Thyroid gland (tissue), 4 donors: ENCODE data around the gene PCDHB13. TPM values are rescaled to one million over a fixed set of nuclear protein-coding genes. Genes with fewer than 3 reads are reported as not detected.
A peak's percentile ranks its signal among the peaks of the same experiment; 100 is the strongest.
"Not testable (repeated sequence)": the region's sequence is repeated elsewhere in the genome, so short reads cannot be mapped to it uniquely, and the experiment has no call there.

Experiments
- DNase-seq, 2 donors: peaks; one replicate each; pipeline ENCODE4 v3.0.0-alpha.2; 2019
- H3K27ac ChIP-seq, 3 donors: fragments of 200-600 bp; sonication (generic); 1 replicate in 2 of 3; 2 replicates in 1 of 3; pipeline ENCODE4 v1.5.1; 2016 to 2019; ENCODE audit warnings: mild to moderate bottlenecking in 1 of 3, moderate library complexity in 1 of 3
- H3K27me3 ChIP-seq: fragments of 200-600 bp; sonication (generic); one replicate; pipeline ENCODE4 v1.5.1; 2019
- H3K36me3 ChIP-seq, 2 donors: fragments of 200-600 bp; sonication (generic); one replicate each; pipeline ENCODE4 v1.5.1; 2016 to 2019
- H3K4me1 ChIP-seq, 2 donors: fragments of 200-600 bp; sonication (generic); one replicate each; pipeline ENCODE4 v1.5.1; 2017 to 2019
- H3K4me3 ChIP-seq, 3 donors: fragments of 200-600 bp; sonication (generic); replicated peaks in 1 of 3; 1 replicate in 2 of 3; 2 replicates in 1 of 3; pipeline ENCODE4 v1.5.1; 2016; ENCODE audit warnings: mild to moderate bottlenecking in 1 of 3
- H3K9me3 ChIP-seq: fragments of 200-600 bp; sonication (generic); one replicate; pipeline ENCODE4 v1.5.1; 2017
- CTCF ChIP-seq, 6 experiments: fragments of 200-600 bp in 3 of 6; fragments of 450-650 bp in 3 of 6; sonication (generic) in 3 of 6; IDR thresholded peaks; one replicate each; pipeline ENCODE4 v1.5.1; 2016 to 2019; ENCODE audit warnings: antibody characterized with exemption in 6 of 6, mild to moderate bottlenecking in 2 of 6, inconsistent platforms in 1 of 6, moderate library complexity in 1 of 6
- POLR2A ChIP-seq, 2 donors: fragments of 450-650 bp; IDR thresholded peaks; one replicate each; pipeline ENCODE4 v1.6.1; 2017; ENCODE audit warnings: antibody characterized with exemption in 2 of 2, mild to moderate bottlenecking in 2 of 2, moderate library complexity in 1 of 2
- WGBS, 2 donors: methylation state at CpG; one replicate each; pipeline ENCODE4 v1.1.5; 2017; 5-methylcytosine and 5-hydroxymethylcytosine counted together
- intact Hi-C: fragments of 100-400 bp; cut with DNase I; formaldehyde crosslinking; loops from one replicate; pipeline ENCODE4 v1.15.1; 2023
- total RNA-seq, 4 donors: library from RNA; depleted of rRNA; stranded (reverse); fragments of >200 nt; gene quantifications; one replicate each; pipeline ENCODE4 v1.2.3, GENCODE V29; 2016

The PCDHB13 gene
- total RNA-seq, 4 donors from 2014 or later, result 4.0 to 7.2 (median 5.2) TPM

- 8 to 13% methylated on average over 10 of the region's 10 CpGs for WGBS, 2 donors
- H3K27ac ChIP-seq, result no peak within 1 kb of the TSS
- intact Hi-C loops, result no loop called here
- TF ChIP-seq POLR2A (IDR thresholded peaks at IDR 0.05) (no peak), CTCF (IDR thresholded peaks at IDR 0.05) (peak in 1 of 6 experiments; percentile 12)
- H3K4me3 ChIP-seq, result no peak within 1 kb of the TSS
- H3K36me3 ChIP-seq, result no peaks in the 10 kb centered on the region
- H3K27me3 ChIP-seq, result no peaks in the 10 kb centered on the region
- H3K9me3 ChIP-seq, result no peaks in the 10 kb centered on the region
- H3K4me1 ChIP-seq, result no peaks in the 10 kb centered on the region
- DNase-seq, result peak in 1 of 2 donors; percentile 6
Observed at GRCh38 chr5:141192110-141192725, 21.5 kb upstream of the PCDHB13 start, which contains the start of gene PCDHB10. TSS of gene PCDHB10 (plus strand) at chr5:141192353. CDS start at chr5:141192553, 200 bp downstream.

GRCh38 chr5:141194332-141194731 lies 19.4 kb upstream of the PCDHB13 start:
- H3K9me3 ChIP-seq, H3K36me3 ChIP-seq, H3K27ac ChIP-seq, H3K27me3 ChIP-seq, H3K4me1 ChIP-seq, DNase-seq, intact Hi-C loops, H3K4me3 ChIP-seq: not testable (repeated sequence)
- WGBS, 2 donors, result 20% methylated on average over 4 of the region's 37 CpGs; no CpG with 5 or more reads in 1 of the 2 donors

- Histone ChIP-seq H3K36me3 (no peaks in the 10 kb centered on the region), H3K9me3 (no peaks in the 10 kb centered on the region), H3K4me1 (no peaks in the 10 kb centered on the region), H3K27me3 (no peaks in the 10 kb centered on the region), H3K4me3 (no peak overlapping the region), H3K27ac (no peak overlapping the region)
- intact Hi-C loops, result no loop called here
- no peak for TF ChIP-seq CTCF (IDR thresholded peaks at IDR 0.05)
- no peak for TF ChIP-seq POLR2A (IDR thresholded peaks at IDR 0.05)
- WGBS, 2 donors, result 43 to 72% methylated on average over 3 of the region's 3 CpGs
- no peak for DNase-seq
Observed at GRCh38 chr5:141196363-141196762, 17.4 kb upstream of the PCDHB13 start.

GRCh38 chr5:141199359-141200235 lies 14.1 kb upstream of the PCDHB13 start, which contains the start of gene PCDHB11:
TSS of gene PCDHB11 (plus strand) at chr5:141199627. CDS start at chr5:141199775, 148 bp downstream.
- WGBS, 2 donors, result 27 to 51% methylated on average over 21 of the region's 21 CpGs
- Histone ChIP-seq H3K4me1 (no peaks in the 10 kb centered on the region), H3K36me3 (no peaks in the 10 kb centered on the region), H3K27ac (no peak within 1 kb of the TSS), H3K27me3 (no peaks in the 10 kb centered on the region), H3K9me3 (no peaks in the 10 kb centered on the region), H3K4me3 (no peak within 1 kb of the TSS)
- DNase-seq, result no peak
- TF ChIP-seq POLR2A (IDR thresholded peaks at IDR 0.05) (no peak), CTCF (IDR thresholded peaks at IDR 0.05) (peak in 1 of 6 experiments; percentile 7)
- intact Hi-C loops, result no loop called here

GRCh38 chr5:141201126-141201525 lies 12.6 kb upstream of the PCDHB13 start:
- H3K9me3 ChIP-seq, H3K4me1 ChIP-seq, DNase-seq, H3K4me3 ChIP-seq, H3K27me3 ChIP-seq, H3K27ac ChIP-seq, intact Hi-C loops, H3K36me3 ChIP-seq: not testable (repeated sequence)
- WGBS, 2 donors, result 22 to 43% methylated on average over 17 to 29 of the region's 38 CpGs

- intact Hi-C loops, H3K4me1 ChIP-seq, H3K27me3 ChIP-seq, DNase-seq, H3K27ac ChIP-seq, H3K36me3 ChIP-seq, H3K4me3 ChIP-seq, H3K9me3 ChIP-seq: not testable (repeated sequence)
- WGBS, 2 donors, result 32 to 52% methylated on average over 8 to 12 of the region's 35 CpGs
Observed at GRCh38 chr5:141201646-141202045, 12.1 kb upstream of the PCDHB13 start.
